Measurements from ENCODE around the gene NAT10.

Gene NAT10

GRCh38 chr11:34191578-34191977 is 86.1 kb downstream of the NAT10 start:
- no peak for DNase-seq

DNA sequence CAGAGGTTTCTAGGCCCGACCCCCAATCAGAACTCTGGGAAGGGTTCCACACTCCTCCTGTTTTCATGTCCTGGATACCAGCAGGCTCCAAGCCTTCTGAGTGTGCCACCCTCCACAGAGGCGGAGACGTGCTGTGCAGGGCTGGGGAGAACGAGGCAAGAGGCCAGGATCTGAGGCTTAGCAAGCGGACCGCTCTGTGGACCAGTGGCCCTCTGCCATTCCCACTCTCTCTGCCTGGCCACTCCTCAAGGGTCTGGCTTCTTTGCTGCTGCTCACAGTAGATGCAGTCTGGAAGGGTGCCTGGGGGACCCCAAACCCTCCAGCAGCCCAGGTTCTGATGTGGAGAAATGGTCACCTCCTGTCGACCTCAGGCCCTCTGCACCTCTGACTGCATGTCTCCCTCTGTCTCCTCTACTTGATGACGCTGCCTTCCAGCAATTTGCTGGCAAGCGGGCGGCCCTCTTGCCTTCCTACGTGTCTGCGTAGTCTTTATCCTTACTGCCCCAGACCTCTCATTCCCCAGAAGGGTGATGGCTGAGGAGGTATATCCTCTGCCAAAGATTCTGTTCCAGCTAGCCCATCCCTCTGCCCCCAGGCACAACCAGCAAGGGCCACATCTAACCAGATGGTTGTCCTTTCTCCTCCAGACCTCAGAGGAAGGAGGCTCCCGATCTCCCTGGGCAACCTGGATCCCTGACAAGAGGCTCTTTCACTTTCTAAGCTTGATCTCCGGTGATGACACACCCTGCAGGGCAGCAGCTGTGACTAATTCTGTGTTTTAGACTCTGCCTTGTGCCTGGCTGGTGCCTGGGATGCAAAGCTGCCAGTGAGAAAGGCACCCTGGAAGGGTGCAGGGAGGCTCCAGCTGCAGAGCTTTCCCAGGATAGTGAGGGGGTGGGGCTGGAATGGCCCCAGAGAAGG is 87.3 kb downstream of the NAT10 start:
- DNase-seq = no peak

- no peak for DNase-seq
These were observed 89.3 kb downstream of the NAT10 start for GRCh38 chr11:34194576-34195335.
